NCI-H69 (cell line): ENCODE measurements around the gene IL18R1.

Source experiments
- DNase-seq: peaks from one replicate; lab custom pipeline; 2025; lab: John Stamatoyannopoulos, UW

IL18R1 gene

DNA sequence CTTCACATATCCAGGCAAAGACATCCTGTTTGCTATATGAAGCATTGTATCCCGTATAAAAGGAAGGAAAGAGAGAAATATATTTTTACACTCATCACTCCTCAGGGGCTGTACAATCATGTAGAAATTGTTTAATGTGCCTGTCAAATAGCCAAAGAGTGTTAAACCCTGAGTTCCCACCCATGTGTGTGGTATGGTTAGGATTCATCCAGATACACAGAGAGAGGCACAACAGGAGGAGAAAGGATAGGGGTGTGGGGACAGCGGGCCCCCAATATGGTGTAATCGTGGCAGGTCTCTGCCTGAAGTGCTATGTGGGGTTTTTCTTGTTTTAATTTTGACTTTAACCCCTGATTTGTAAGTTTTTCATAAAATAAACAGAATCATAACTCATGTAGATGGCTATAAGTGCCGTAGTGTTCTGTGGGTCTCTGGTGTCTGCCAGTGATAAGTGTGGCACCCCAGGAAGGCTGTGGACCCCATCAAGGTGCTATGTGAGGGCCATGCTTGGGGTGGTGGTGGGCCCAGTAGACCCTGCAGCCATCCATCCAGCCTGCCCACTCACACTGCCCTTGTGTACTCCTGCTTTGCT is 10.2 kb upstream of the IL18R1 start:
- no peak for DNase-seq

DNA sequence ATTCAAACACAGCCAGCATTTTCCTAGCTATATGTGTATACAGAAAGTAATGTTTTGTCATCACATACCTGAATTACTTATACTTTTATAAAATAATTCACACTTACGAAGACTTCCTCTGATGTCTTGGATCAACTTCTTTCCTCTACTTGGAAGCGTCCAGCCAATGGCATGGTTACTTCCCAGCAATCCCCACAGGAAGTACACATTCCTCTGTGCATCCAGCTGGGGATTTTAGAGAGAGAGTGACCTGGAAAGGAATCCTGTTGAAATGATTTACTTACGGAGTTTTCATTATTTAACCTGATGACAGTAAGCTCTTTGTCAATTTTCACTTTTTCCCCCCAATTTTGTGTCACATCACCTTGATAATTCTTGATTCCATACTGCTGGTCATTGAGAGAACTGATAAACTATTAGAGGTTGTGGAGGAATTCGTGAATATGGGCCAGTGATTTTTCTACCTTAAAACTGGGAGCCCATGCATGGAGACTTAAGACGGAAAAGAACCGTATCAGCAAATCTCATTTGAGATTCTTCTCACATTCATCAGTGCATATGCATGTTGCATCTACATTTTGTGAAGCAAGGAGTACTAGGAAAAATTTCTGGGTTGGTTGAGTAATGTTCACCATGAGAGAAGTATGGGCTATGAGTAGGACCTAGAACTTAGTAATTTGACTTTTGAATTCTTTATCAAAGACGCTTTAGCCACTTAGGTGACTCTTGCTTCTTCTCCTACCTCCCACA is 9.0 kb upstream of the IL18R1 start:
- DNase-seq: no peak

DNA sequence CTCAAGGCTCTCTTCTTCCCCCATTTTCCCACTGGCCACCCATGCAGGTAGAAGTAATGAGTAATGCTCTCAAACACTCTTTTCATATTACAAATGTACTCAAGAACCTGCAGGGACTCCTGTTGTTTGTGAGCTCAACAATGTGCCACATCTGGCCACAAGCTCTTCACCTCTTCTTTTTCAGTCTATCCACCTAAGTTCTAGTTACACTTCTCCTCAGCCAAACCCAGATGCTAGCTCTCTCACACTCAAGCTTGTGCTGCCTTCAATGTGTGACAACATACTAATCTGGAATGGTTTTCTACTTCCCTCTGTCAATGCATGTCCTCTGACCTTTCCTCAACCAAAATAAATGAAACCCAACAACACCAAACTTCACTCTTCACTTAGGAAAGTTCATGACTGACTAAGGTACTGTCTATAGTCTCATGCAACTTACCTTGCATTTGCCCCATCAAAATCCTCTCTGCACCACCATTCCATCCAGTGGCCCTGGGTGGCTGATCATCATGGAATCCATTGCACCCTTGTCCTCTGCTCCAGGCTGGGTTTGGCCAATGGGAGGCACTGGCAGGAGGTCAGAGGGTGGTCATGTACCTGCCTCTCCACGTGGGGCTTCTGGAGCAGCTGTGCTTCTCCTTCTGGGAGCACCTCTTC is 5.3 kb upstream of the IL18R1 start:
- peak; percentile 3 for DNase-seq

DNA sequence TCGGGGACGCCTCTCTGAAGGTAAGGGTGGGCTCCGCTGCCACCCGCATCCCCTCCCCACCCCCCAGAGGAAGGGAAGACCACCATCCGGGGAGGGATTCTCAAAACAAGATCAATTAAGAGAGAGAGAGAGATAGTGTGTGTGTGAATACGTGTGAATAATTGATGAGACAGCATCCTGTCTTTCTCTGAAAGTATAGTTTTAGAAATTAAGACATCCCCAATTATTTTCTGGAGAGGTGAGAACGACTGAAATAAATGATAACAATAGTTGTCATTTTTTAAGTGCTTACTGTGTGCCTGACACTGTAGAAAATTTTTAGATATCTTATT is 751 bp downstream of the IL18R1 start:
- DNase-seq: no peak

DNA sequence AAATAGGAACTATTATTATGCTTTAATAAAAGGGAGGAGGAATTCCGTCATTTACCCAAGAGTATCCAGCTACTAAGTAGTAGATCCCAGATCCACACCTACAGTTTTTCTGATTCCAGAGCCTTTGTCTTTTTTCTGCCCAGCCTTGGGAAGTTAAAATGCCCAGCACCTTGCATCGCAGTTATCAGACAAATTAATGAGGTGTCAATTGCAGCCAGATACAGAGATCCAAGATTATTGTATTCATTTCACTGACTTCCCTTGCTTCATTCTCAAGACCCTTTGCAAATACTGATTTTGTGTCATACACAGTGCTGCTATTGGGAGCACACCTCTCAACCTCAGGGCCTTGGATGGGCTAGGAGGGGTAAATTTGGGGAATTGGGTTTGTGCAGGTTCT is 1.1 kb downstream of the IL18R1 start:
- DNase-seq: no peak

DNA sequence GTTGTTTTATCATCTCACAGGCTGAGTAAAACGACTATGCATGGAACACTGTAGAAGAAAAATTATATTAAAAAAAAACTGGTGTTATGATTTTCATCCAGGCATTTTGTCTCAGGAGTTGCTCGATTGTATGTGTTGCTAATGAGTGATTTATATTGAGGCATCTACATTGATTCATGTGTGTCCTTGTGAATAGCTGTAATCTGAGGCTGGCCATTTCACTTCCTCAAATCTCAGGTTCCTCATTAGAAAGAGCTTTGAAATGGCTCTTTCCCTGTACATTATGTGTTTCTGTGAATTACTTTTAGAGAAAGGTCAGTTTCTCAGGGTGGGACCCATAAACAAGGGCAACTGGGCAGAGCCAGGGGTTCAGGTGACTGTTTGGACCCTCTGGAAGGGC is 2.3 kb downstream of the IL18R1 start:
- DNase-seq: no peak

DNA sequence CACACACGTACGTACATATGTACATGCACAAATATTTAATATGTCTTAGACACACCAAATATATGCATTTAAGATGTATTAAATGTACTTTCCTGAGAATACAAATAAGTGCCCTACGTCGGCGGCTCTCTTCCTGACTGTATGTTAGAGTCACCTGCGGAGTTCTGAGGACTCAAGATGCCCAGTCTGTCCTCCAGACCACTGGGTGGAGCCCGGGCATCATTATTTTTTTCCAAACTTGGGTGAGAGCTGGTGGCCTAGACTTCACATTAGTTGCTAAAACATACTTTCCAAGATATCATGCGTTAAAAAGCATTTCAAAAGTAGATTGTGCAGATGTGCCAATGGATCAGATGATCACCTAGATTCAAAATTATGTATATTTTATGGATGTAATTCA is 2.9 kb downstream of the IL18R1 start:
- no peak for DNase-seq

DNA sequence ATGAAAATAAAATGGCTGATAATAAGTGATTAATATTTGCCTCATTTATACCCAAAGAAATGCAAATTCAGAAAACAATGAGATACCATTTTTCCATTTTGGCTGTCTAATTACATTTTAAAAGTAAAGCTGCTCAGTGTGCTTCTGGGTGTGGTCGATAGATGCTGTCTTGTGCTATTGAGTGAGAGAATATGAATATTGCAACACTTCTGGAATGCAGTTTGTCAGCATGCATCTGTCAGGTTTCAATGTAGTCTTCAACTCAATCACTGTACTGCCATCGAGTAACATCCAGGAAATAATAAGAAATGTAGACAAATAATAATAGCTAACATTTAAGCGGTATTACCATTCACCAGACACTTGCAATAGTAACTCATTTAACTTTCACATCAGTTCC is 3.9 kb downstream of the IL18R1 start:
- DNase-seq: no peak

DNA sequence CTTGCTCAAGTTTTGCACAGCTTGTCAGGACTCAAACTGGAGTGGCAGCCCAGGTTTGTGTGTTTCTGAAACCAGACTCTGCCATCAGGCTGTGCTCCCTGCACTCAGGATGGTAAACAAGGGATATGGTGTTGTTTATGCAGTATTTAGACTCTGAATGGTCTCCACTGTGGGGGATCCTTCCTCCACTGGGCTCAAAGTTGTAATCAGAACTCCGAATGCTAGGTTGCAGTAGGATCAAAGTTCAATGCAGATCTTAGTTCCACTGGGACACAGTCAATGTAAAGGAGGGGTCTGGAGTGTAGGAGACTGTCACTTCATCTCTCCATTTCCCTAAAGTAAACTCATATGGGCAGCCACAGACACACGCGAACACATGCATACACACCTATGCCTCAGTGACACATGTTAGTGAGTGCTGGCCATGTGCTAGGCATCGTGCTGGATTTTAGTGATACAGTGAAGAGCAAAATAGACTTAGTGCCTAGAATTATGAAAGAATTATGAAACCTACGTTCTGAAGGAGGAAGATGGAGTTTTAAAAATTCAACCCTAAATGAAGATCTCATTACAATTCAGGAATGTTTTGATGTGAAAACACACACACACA is 6.1 kb downstream of the IL18R1 start:
- DNase-seq: no peak

DNA sequence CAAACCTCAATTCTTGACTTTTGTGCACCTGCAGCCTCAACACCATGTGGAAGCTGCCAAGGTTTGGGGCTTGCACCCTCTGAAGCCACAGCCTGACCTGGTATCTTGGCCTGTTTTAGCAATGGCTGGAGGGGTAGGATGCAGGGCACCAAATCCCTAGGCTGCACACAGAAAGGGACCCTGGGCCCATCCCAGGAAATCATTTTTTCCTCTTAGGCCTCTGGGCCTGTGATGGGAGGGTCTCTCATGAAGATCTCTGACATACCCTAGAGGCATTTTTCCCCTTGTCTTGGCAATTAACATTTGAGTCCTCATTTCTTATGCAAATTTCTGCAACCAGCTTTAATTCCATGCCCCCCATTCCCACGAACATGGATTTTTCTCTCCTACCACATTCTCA is 10.2 kb downstream of the IL18R1 start:
- DNase-seq: no peak

DNA sequence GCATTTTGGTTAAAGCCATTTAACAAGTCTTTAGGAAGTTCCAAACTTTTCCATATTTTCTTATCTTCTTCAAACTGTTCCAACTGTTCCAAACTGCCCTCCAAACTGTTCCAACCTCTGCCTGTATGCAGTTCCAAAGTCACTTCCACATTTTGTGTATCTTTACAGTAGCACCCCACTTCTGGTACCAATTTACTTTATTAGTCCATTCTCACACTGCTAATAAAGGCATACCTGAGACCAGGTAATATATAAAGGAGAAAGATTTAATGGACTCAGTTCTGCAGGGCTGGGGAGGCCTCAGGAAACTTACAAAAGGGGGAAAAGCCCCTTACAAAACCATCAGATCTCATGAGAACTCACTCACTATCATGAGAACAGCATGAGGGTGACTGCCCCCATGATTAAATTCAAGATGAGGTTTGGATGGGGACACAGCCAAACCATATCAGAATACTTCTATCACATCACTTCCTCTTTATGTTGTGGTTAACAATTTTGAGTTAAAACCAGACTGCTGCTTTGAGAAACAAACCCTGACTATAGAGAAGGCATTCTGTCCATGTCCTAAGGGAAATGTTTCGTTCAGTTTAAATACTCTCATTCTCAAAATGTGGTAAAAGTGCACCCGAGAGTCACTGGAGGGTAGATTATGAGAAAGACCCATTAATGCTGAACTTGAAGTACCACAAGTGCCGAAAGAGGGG is 11.0 kb downstream of the IL18R1 start:
- no peak for DNase-seq

DNA sequence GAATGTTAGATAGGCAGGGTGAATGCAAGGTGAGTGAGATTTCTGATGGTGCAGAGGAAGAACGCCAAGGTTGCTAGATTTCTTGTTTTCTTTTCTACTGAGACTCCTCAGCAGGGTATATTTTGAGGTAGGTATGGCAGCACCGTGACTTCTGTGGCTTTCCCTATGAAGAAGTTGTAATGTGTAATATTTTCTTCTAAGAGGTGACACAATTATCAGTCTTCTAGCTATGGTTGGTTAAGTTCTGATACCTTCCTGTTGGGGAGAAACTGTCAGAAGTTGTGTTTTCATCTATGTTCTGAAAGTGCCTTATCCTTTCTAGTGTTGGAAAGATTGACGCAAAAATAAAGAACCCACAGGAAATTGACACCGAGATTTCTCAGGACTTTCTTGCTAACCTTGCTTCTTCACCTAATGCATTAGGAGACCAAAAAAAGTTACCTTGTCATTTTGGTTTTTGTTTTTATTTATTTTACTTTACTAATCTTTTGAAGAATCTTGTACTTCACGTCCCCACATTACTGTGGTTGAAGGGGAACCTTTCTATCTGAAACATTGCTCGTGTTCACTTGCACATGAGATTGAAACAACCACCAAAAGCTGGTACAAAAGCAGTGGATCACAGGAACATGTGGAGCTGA is 11.9 kb downstream of the IL18R1 start:
- no peak for DNase-seq

DNA sequence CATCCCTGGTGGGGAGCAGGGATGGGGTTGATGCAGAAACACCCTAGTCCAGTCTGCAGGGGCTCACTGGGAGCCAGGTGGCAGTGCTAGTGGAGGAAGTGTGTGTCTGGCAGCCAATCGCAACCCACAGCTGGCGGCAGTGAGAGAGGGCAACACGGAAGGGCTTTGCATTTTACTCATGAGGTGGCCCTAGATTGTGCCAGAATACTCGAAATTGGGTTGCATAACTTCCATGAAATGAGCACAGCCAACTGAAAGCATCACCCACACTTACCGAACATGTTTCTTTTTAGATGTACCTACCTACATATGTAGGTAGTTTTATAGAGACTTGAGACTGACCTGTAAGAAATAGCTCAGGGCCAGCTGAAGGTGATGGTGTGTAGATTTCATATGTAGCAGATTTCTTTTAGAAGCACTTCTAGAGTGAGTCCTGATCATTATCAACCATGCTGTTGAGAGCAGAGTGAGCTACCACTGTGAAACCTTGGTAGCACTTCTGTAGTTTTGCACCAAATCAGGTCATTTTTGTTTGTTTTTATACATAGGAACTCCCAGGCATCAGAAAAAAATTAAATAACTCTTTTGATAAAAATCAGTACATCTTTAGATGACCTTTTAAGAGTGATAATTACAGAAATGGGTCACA is 13.0 kb downstream of the IL18R1 start:
- no peak for DNase-seq

DNA sequence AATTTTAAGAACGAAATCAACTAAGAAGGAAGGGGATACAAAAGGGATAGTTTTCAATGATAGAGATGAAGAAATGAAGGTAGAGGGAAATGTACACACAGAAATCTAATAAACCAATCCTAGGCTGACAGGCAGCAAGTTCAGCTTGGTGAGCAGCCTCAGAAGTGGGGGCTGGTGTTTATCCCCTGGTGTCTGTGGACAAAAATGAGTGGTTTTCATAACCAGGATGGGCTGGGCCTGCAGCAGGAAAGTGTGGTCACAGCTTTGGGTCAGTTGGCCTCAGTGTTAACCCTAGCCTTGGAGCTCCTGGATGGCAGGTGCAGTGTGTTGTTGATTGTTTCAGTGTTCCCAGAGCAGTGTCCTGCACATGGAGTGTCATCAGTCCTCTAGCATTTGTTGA is 14.3 kb downstream of the IL18R1 start:
- DNase-seq: no peak

DNA sequence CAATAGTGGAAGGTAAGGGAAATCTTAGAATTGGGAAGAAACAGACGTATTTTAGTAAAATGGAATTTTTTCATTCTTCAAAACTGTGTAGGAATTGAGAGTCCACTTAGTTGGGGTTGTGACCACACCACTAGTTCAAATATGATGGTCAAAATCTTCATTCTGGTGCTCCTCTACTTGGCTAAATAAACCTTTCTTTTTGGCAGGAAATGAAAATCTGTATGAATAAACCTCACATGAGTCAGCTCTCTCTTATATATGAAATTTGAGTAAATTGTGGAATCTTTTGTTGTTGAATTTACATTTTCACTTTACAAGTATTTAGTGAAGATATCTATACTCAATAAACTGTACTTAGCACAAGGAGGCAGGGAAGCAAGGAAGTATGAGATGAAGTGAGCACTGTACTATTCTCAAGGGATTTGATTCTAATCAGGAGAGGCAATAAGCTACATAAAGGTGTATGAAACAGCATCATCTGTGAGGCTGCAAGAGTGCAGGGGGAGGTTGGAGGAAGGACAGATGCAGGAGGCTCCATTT is 20.5 kb downstream of the IL18R1 start:
- no peak for DNase-seq

DNA sequence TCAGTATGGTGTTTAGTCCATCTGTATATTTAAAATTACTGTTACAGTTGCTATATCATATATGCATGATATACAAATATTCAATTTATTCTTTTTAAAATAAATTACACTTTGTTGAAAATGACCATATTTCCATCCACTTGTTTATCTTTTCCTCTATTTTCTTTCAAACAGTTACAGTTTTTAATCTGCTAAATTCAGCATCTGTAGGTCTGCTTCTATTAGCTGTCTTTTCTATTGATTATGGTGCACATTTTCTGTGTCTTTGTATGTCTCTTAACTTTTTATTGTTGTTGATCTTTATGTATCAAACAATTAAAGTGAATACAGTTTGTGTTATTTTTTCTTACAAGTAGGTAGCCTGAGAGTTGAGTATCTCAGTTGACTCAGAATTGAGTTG is 28.1 kb downstream of the IL18R1 start:
- DNase-seq: no peak

DNA sequence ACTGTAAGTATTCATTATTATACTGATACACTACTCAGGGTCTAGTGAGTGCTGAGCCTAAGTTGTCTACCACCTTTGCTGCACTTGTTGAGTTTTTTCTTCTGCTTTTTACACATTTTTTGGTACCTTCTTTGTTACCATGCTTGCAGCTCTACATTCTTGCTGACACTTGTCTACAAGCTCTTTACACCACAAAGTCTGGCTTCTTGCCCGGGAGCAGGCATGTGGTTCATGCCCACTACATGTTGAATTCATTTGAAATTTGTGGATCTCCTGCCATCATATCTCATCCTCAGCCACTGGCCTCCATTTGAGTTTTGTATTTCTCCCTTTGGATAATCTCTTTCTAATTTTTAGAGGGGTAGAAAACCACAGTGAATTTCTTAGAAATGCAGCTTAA is 29.9 kb downstream of the IL18R1 start:
- no peak for DNase-seq

DNA sequence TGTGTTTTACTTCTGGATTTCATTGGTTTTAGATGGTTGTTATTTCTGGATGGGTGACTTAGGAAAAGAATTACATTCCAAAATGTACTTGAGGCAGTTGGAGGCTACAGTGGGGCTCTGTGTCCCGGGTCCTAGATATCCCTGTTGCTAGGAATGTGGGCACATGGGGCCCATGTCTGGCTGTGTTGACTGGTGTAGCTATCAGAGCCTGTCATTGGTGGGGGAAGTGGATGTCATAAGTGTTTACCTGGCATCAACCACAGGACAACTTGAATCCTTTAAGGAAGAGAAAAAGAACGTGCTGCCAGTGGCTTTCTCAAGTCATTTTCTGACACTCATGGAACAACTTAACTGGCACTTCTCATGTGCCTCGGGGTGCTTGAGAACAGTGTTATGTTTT is 30.4 kb downstream of the IL18R1 start:
- DNase-seq: no peak

DNA sequence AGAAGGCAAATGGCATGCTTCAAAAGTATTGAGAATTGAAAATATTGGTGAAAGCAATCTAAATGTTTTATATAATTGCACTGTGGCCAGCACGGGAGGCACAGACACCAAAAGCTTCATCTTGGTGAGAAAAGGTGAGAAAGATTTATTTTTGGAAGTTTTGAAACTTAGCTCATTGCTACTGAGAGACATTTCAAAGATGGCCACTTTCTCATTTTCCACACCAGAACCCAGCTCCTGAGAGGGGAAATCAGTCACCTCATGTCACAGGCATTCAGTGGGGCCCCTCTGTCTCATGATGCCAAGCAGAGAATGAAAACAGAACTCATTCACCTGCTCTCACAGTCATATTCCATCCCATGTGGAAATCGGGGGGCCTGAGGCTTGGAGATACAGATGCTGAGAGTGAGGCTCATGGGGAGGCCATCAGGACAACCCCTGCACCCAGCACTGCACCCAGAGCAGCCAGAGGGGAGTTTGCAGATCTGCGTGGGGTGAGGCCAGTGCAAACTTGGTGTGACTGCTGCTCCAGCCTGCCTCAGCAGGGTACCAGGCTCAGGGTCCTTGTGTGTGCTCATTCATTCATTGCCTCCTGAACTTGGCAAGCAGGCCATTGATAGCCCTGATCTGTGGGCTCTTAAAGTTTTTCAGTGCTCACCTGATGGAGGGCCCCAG is 31.4 kb downstream of the IL18R1 start:
- no peak for DNase-seq

DNA sequence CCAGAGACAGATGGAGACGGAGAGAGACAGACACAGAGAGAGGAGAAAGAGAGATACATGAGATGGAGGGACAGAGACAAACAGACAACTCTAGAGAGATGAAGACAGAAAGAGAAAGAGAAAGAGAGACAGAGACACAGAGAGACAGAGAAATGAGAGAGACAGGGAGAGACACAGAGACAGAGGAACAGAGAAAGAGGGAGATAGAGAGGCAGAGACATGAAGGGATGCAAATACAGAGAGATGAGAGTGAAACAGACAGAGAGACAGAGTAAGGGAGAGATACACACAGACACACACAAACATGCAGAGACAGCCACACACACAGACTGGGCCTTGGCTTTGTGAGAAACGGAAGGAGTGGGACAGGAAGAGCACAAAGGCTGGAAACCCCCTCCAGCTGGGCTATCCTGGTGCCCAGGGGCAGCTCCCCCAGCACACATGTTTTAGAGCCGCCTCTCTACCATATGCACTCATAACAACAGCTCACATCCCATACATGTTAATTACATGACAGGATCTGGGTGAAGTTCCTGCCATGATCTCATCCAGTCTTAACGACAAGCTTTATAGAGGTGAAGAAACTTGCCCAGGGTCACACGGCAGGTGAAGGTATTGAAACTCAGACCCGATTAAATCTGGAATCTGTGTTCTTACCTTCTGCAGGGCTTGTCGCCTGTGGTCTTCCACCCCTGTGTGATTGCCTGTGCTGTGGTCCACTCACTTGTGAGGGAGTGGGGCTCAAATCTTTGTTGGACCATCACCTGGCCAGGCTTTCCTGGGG is 32.4 kb downstream of the IL18R1 start:
- no peak for DNase-seq
